Measurements from ENCODE around the gene RBM19. TPM values are rescaled to one million over a fixed set of nuclear protein-coding genes. Genes with fewer than 3 reads are reported as not detected.

Gene RBM19
- total RNA-seq, 1 experiment from 2014 or later = 35.7 TPM

- no peak for DNase-seq
- no peaks in the 10 kb centered on the region for H3K9me3 ChIP-seq
- H3K27me3 ChIP-seq (replicated peaks; ENCODE audit: control insufficient read depth, insufficient read depth, low read length) = no peaks in the 10 kb centered on the region
- H3K4me1 ChIP-seq = no peaks in the 10 kb centered on the region
- Mint-ChIP-seq H3K36me3 (ENCODE audit: insufficient read depth, unreplicated experiment) (peaks cover 4% of the 10 kb centered on the region), H3K27me3 (ENCODE audit: insufficient read depth, unreplicated experiment) (no peaks in the 10 kb centered on the region), H3K4me3 (ENCODE audit: unreplicated experiment) (no peak overlapping the region), H3K4me1 (ENCODE audit: low read depth, unreplicated experiment) (no peaks in the 10 kb centered on the region), H3K27ac (ENCODE audit: unreplicated experiment) (no peak overlapping the region), H3K9me3 (ENCODE audit: unreplicated experiment) (no peaks in the 10 kb centered on the region)
- ChIA-PET POLR2A (no interaction called here), CTCF (interaction anchor here (1.4 kb wide), 1 partner anchor 11 kb away, joined by 4 read pairs; no protein-coding TSS in a partner anchor)
- H3K36me3 ChIP-seq (ENCODE audit: control insufficient read depth, insufficient read depth, low read length) = no peaks in the 10 kb centered on the region
- BruUV-seq (replicated peaks) = no TSS peak
- no peak overlapping the region for H3K4me3 ChIP-seq (ENCODE audit: low read depth, low read length)
- intact Hi-C loops (cut with micrococcal nuclease; ENCODE audit: unreplicated experiment) = no loop called here
- TF ChIP-seq CTCF (IDR thresholded peaks at IDR 0.05; ENCODE audit: insufficient read depth in 1 of 2, low read depth in 1 of 2, low read length in 1 of 2, severe bottlenecking in 1 of 2, unreplicated experiment in 1 of 2) = no peak
Observed at GRCh38 chr12:113819495-113819894, 146.6 kb downstream of the RBM19 start.

- no peaks in the 10 kb centered on the region for H3K9me3 Mint-ChIP-seq (ENCODE audit: unreplicated experiment)
- no peaks in the 10 kb centered on the region for H3K27me3 ChIP-seq (replicated peaks; ENCODE audit: control insufficient read depth, insufficient read depth, low read length)
- no peak overlapping the region for H3K4me3 ChIP-seq (ENCODE audit: low read depth, low read length)
- H3K4me1 Mint-ChIP-seq (ENCODE audit: low read depth, unreplicated experiment) = no peaks in the 10 kb centered on the region
- no peak overlapping the region for H3K27ac Mint-ChIP-seq (ENCODE audit: unreplicated experiment)
- H3K9me3 ChIP-seq = no peaks in the 10 kb centered on the region
- H3K36me3 ChIP-seq (ENCODE audit: control insufficient read depth, insufficient read depth, low read length) = no peaks in the 10 kb centered on the region
- ChIA-PET CTCF (interaction anchor here (1.4 kb wide), 1 partner anchor 11 kb away, joined by 4 read pairs; no protein-coding TSS in a partner anchor), POLR2A (no interaction called here)
- DNase-seq = peak in 1 of 2 experiments; percentile 17
- H3K4me3 Mint-ChIP-seq (ENCODE audit: unreplicated experiment) = no peak overlapping the region
- no peaks in the 10 kb centered on the region for H3K4me1 ChIP-seq
- TF ChIP-seq CTCF (IDR thresholded peaks at IDR 0.05; ENCODE audit: insufficient read depth in 1 of 2, low read depth in 1 of 2, low read length in 1 of 2, severe bottlenecking in 1 of 2, unreplicated experiment in 1 of 2) = peak in 1 of 2 experiments; percentile 37
- no peaks in the 10 kb centered on the region for H3K27me3 Mint-ChIP-seq (ENCODE audit: insufficient read depth, unreplicated experiment)
- H3K36me3 Mint-ChIP-seq (ENCODE audit: insufficient read depth, unreplicated experiment) = peaks cover 4% of the 10 kb centered on the region
- intact Hi-C loops (cut with micrococcal nuclease; ENCODE audit: unreplicated experiment) = no loop called here
- BruUV-seq (replicated peaks) = no TSS peak
Observed at GRCh38 chr12:113818833-113819232, 147.3 kb downstream of the RBM19 start.

- no peaks in the 10 kb centered on the region for H3K9me3 Mint-ChIP-seq (ENCODE audit: unreplicated experiment)
- ChIA-PET CTCF (interaction anchor here (0.7 to 1.4 kb wide), 2 partner anchors 10 to 123 kb away, joined by 3 to 4 read pairs; no protein-coding TSS in a partner anchor), POLR2A (no interaction called here)
- no peaks in the 10 kb centered on the region for H3K36me3 ChIP-seq (ENCODE audit: control insufficient read depth, insufficient read depth, low read length)
- H3K4me1 Mint-ChIP-seq (ENCODE audit: low read depth, unreplicated experiment) = no peaks in the 10 kb centered on the region
- DNase-seq = no peak
- BruUV-seq (replicated peaks) = no TSS peak
- H3K4me3 ChIP-seq (ENCODE audit: low read depth, low read length) = no peak overlapping the region
- no peak overlapping the region for H3K27ac Mint-ChIP-seq (ENCODE audit: unreplicated experiment)
- H3K4me1 ChIP-seq = no peaks in the 10 kb centered on the region
- no peaks in the 10 kb centered on the region for H3K27me3 Mint-ChIP-seq (ENCODE audit: insufficient read depth, unreplicated experiment)
- H3K9me3 ChIP-seq = no peaks in the 10 kb centered on the region
- intact Hi-C loops (cut with micrococcal nuclease; ENCODE audit: unreplicated experiment) = no loop called here
- TF ChIP-seq CTCF (IDR thresholded peaks at IDR 0.05; ENCODE audit: insufficient read depth in 1 of 2, low read depth in 1 of 2, low read length in 1 of 2, severe bottlenecking in 1 of 2, unreplicated experiment in 1 of 2) = no peak
- no peak overlapping the region for H3K4me3 Mint-ChIP-seq (ENCODE audit: unreplicated experiment)
- no peaks in the 10 kb centered on the region for H3K27me3 ChIP-seq (replicated peaks; ENCODE audit: control insufficient read depth, insufficient read depth, low read length)
- peaks cover 4% of the 10 kb centered on the region for H3K36me3 Mint-ChIP-seq (ENCODE audit: insufficient read depth, unreplicated experiment)
Observed at GRCh38 chr12:113818283-113818682, 147.8 kb downstream of the RBM19 start.

Measured in Caco-2 (cell line).